Testis (tissue), 3 donors: Measurements from ENCODE around the gene PPP1R13B. TPM values are rescaled to one million over a fixed set of nuclear protein-coding genes. Genes with fewer than 3 reads are reported as not detected.

ENCODE experiments used
- DNase-seq: peaks from one replicate; pipeline ENCODE4 v3.0.0-alpha.2; 2019
- H3K27ac ChIP-seq, 2 donors: fragments of 200-600 bp; sonication (generic); one replicate each; pipeline ENCODE4 v1.5.1; 2019
- H3K27me3 ChIP-seq: fragments of 200-600 bp; sonication (generic); one replicate; pipeline ENCODE4 v1.5.1; 2019
- H3K36me3 ChIP-seq: fragments of 200-600 bp; sonication (generic); one replicate; pipeline ENCODE4 v1.5.1; 2017; ENCODE audit warnings: low read depth; ENCODE audit errors: missing control alignments
- H3K4me1 ChIP-seq: fragments of 200-600 bp; sonication (generic); one replicate; pipeline ENCODE4 v1.5.1; 2019
- H3K4me3 ChIP-seq, 2 donors: fragments of 200-600 bp; sonication (generic); one replicate each; pipeline ENCODE4 v1.5.1; 2017 to 2019
- H3K9me3 ChIP-seq: fragments of 200-600 bp; sonication (generic); one replicate; pipeline ENCODE4 v1.5.1; 2017
- CTCF ChIP-seq, 3 experiments: fragments of 450-650 bp in 2 of 3; fragments of 200-600 bp in 1 of 3; sonication (generic) in 1 of 3; IDR thresholded peaks; one replicate each; pipeline ENCODE4 v1.5.1; 2016 to 2019; ENCODE audit warnings: antibody characterized with exemption in 3 of 3, mild to moderate bottlenecking in 2 of 3, moderate library complexity in 1 of 3
- POLR2A ChIP-seq: fragments of 450-650 bp; IDR thresholded peaks from one replicate; pipeline ENCODE4 v1.6.1; 2017; ENCODE audit warnings: antibody characterized with exemption, mild to moderate bottlenecking, moderate library complexity
- WGBS, 2 donors: methylation state at CpG; one replicate each; pipeline ENCODE4 v1.1.5; 2018; 5-methylcytosine and 5-hydroxymethylcytosine counted together
- intact Hi-C: fragments of 100-400 bp; cut with DNase I; formaldehyde crosslinking; loops from one replicate; pipeline ENCODE4 v1.15.1; 2023; ENCODE audit warnings: low total_unique reads
- polyA plus RNA-seq: library from polyadenylated mRNA; stranded (reverse); fragments of 350-450 nt; fragmentation: Illumina TruSeq; extraction: RNeasy Lipid Tissue Mini Kit (QIAGEN cat#74804); gene quantifications from one replicate; pipeline ENCODE4 v1.2.3, GENCODE V29; 2014; ENCODE audit warnings: low read depth, low replicate concordance; ENCODE audit not compliant: insufficient read depth
- total RNA-seq, 2 donors: library from RNA; depleted of rRNA; stranded (reverse); fragments of >200 nt; gene quantifications; one replicate each; pipeline ENCODE4 v1.2.3, GENCODE V29; 2016

PPP1R13B gene
- total and polyA plus RNA-seq, 3 donors from 2014 or later = 73.1 to 89.2 (median 82.4) TPM

GRCh38 chr14:103712633-103713247, 134.6 kb downstream of the PPP1R13B start:
- no peak for DNase-seq
- Histone ChIP-seq H3K27me3 (no peaks in the 10 kb centered on the region), H3K4me3 (no peak overlapping the region), H3K4me1 (peaks cover 36% of the 10 kb centered on the region), H3K9me3 (no peaks in the 10 kb centered on the region), H3K27ac (peak overlapping the region in 1 of 2 donors; percentile 41), H3K36me3 (no peaks in the 10 kb centered on the region)
- 81% methylated on average over 14 to 24 of the region's 24 CpGs for WGBS, 2 donors
- TF ChIP-seq POLR2A = no peak
- TF ChIP-seq CTCF (IDR thresholded peaks at IDR 0.05) = no peak
- intact Hi-C loops = no loop called here

GRCh38 chr14:103711516-103712431, 135.6 kb downstream of the PPP1R13B start:
- no peak overlapping the region for H3K4me3 ChIP-seq
- TF ChIP-seq CTCF (IDR thresholded peaks at IDR 0.05) (no peak), POLR2A (no peak)
- H3K9me3 ChIP-seq = no peaks in the 10 kb centered on the region
- no peaks in the 10 kb centered on the region for H3K36me3 ChIP-seq
- H3K27me3 ChIP-seq = no peaks in the 10 kb centered on the region
- intact Hi-C loops = no loop called here
- WGBS, 2 donors = 69 to 73% methylated on average over 8 to 21 of the region's 27 CpGs
- H3K4me1 ChIP-seq = peaks cover 36% of the 10 kb centered on the region
- DNase-seq = peak; percentile 50
- H3K27ac ChIP-seq = peak overlapping the region; percentile 21 to 41

DNA sequence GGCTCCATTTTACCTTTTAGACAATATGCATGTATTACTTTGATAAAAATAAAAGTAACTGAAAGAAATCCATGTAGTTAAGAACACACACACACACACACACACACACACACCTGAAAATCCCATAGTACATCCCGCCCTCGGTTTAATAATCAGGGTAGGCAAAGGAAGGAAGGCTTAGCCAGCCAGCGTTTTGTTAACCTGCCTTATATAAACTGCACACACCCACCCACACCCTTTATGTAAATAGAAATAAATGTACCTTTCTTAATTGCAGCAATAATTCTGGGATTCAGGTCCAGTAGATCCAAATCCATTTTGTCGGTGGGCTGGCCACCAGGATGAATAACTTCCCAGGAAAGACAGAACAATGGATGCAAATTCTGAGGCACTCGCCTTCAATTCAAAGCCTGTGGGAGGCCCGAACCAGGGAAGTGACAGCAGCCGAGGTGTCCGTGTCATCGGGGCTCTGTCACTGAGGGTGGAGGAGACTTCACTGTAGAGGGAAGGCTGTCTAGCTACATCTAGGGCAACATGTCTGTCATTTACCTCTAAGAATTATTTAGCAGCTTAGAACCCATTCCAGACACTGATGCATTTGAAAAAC, 136.5 kb downstream of the PPP1R13B start:
- intact Hi-C loops = no loop called here
- Histone ChIP-seq H3K4me1 (peaks cover 41% of the 10 kb centered on the region), H3K27me3 (no peaks in the 10 kb centered on the region), H3K4me3 (no peak overlapping the region), H3K36me3 (no peaks in the 10 kb centered on the region), H3K9me3 (no peaks in the 10 kb centered on the region), H3K27ac (peak overlapping the region in 1 of 2 donors; percentile 41)
- no peak for DNase-seq
- 81 to 82% methylated on average over 9 of the region's 9 CpGs for WGBS, 2 donors
- TF ChIP-seq POLR2A (no peak), CTCF (IDR thresholded peaks at IDR 0.05) (no peak)

DNA sequence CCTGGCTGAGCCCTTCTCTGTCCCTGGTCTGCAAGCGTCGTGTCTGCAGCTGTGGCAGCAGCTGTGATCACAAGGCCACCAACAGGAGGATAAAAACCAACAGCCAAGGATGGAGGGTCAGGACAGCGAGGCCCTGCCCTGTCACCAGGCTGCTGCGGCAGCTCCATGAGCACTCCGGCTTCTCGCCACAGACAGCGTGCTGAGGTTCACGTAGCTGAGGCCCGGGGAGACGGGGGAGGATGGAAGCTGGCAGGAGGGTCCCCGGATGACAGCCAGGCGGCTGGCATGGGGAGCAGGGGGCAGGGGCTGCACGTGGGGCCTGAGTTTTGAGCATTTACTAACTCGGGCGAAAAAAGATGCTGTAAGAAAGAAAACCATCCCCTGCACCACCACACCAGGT, 137.6 kb downstream of the PPP1R13B start:
- Histone ChIP-seq H3K9me3 (no peaks in the 10 kb centered on the region), H3K4me3 (no peak overlapping the region), H3K27me3 (no peaks in the 10 kb centered on the region), H3K4me1 (peaks cover 46% of the 10 kb centered on the region), H3K36me3 (no peaks in the 10 kb centered on the region), H3K27ac (no peak overlapping the region)
- TF ChIP-seq POLR2A (no peak), CTCF (IDR thresholded peaks at IDR 0.05) (no peak)
- intact Hi-C loops = no loop called here
- 78 to 92% methylated on average over 15 of the region's 15 CpGs for WGBS, 2 donors
- DNase-seq = no peak
